ENCODE results near the gene LCN10. TPM values are rescaled to one million over a fixed set of nuclear protein-coding genes. Genes with fewer than 3 reads are reported as not detected.

The LCN10 gene
- total RNA-seq, 2 donors from 2014 or later, result 9.3 to 20.1 TPM

- DNase-seq, result no peak
- no peak for ATAC-seq
- intact Hi-C loops (cut with DNase I), result no loop called here
Observed at GRCh38 chr9:136726631-136727191, 16.0 kb downstream of the LCN10 start.

- ATAC-seq, result no peak
- intact Hi-C loops (cut with DNase I), result no loop called here
- no peak for DNase-seq
Observed at GRCh38 chr9:136726118-136726517, 16.6 kb downstream of the LCN10 start.

GRCh38 chr9:136725612-136726011, 17.1 kb downstream of the LCN10 start:
- DNase-seq (no peak), ATAC-seq (no peak)
- intact Hi-C loops (cut with DNase I), result no loop called here

- ATAC-seq (no peak), DNase-seq (no peak)
- intact Hi-C loops (cut with DNase I), result loop anchor here in 1 of 2 donors (5.0 kb wide), 1 partner anchor 47 kb away; no protein-coding TSS in a partner anchor
Observed at GRCh38 chr9:136724772-136725171, 18.0 kb downstream of the LCN10 start.

GRCh38 chr9:136723989-136724388, 18.8 kb downstream of the LCN10 start:
- no peak for ATAC-seq
- intact Hi-C loops (cut with DNase I), result loop anchor here in 1 of 2 donors (5.0 kb wide), 1 partner anchor 47 kb away; no protein-coding TSS in a partner anchor
- no peak for DNase-seq

GRCh38 chr9:136723362-136723976, 19.3 kb downstream of the LCN10 start:
- intact Hi-C loops (cut with DNase I), result loop anchor here in 1 of 2 donors (5.0 kb wide), 1 partner anchor 46 kb away; no protein-coding TSS in a partner anchor

GRCh38 chr9:136722969-136723356, 19.8 kb downstream of the LCN10 start:
- DNase-seq (no peak), ATAC-seq (no peak)
- intact Hi-C loops (cut with DNase I), result loop anchor here in 1 of 2 donors (5.0 kb wide), 1 partner anchor 46 kb away; no protein-coding TSS in a partner anchor

More at GRCh38 chr9:136723362-136723976, 19.3 kb downstream of the LCN10 start:
- DNase-seq (no peak), ATAC-seq (no peak)

- ATAC-seq (no peak), DNase-seq (no peak)
- intact Hi-C loops (cut with DNase I), result loop anchor here in 1 of 2 donors (5.0 kb wide), 1 partner anchor 45 kb away; no protein-coding TSS in a partner anchor
Observed at GRCh38 chr9:136722093-136722968, 20.4 kb downstream of the LCN10 start.

GRCh38 chr9:136721339-136722092, 21.2 kb downstream of the LCN10 start:
- DNase-seq, result peak; percentile 80
- intact Hi-C loops (cut with DNase I), result loop anchor here in 1 of 2 donors (5.0 kb wide), 1 partner anchor 44 kb away; no protein-coding TSS in a partner anchor
- ATAC-seq, result peak; percentile 48 to 65

GRCh38 chr9:136720898-136721338, 21.8 kb downstream of the LCN10 start:
- intact Hi-C loops (cut with DNase I), result loop anchor here in 1 of 2 donors (5.0 kb wide), 1 partner anchor 44 kb away; no protein-coding TSS in a partner anchor
- peak in 1 of 2 donors; percentile 3 for ATAC-seq
- DNase-seq, result no peak

GRCh38 chr9:136720251-136720897, 22.4 kb downstream of the LCN10 start:
- peak; percentile 5 to 9 for ATAC-seq
- intact Hi-C loops (cut with DNase I), result loop anchor here in 1 of 2 donors (5.0 kb wide), 1 partner anchor 43 kb away; no protein-coding TSS in a partner anchor
- peak; percentile 70 for DNase-seq

GRCh38 chr9:136719195-136719880, 23.4 kb downstream of the LCN10 start:
- intact Hi-C loops (cut with DNase I), result no loop called here
- DNase-seq (no peak), ATAC-seq (peak in 1 of 2 donors; percentile 1)

GRCh38 chr9:136718345-136719194, 24.2 kb downstream of the LCN10 start:
- intact Hi-C loops (cut with DNase I), result no loop called here
- no peak for DNase-seq
- ATAC-seq, result no peak

GRCh38 chr9:136717399-136717798, 25.3 kb downstream of the LCN10 start:
- no peak for DNase-seq
- intact Hi-C loops (cut with DNase I), result no loop called here

GRCh38 chr9:136714893-136715274, 27.9 kb downstream of the LCN10 start:
- peak; percentile 1 to 4 for ATAC-seq
- DNase-seq, result no peak
- intact Hi-C loops (cut with DNase I), result no loop called here

More at GRCh38 chr9:136717399-136717798, 25.3 kb downstream of the LCN10 start:
- ATAC-seq, result no peak

GRCh38 chr9:136714096-136714892, 28.4 kb downstream of the LCN10 start:
- DNase-seq (peak; percentile 75), ATAC-seq (peak; percentile 38 to 52)
- intact Hi-C loops (cut with DNase I), result no loop called here
